Osteocyte (in vitro differentiated cells): ENCODE results near the gene SLC13A3. TPM values are rescaled to one million over a fixed set of nuclear protein-coding genes. Genes with fewer than 3 reads are reported as not detected.
A peak's percentile ranks its signal among the peaks of the same experiment; 100 is the strongest.

Experiments used
- DNase-seq: peaks from one replicate; pipeline ENCODE4 v3.0.0; 2021; ENCODE audit warnings: mixed read lengths; ENCODE audit not compliant: unreplicated experiment; ENCODE audit errors: extremely low spot score
- H3K27ac Mint-ChIP-seq: one replicate; pipeline ENCODE4 v1.8.0; 2021; ENCODE audit warnings: mild to moderate bottlenecking, mixed read lengths; ENCODE audit not compliant: unreplicated experiment
- H3K27me3 Mint-ChIP-seq: one replicate; pipeline ENCODE4 v1.8.0; 2021; ENCODE audit warnings: mixed read lengths; ENCODE audit not compliant: unreplicated experiment
- H3K36me3 Mint-ChIP-seq: one replicate; pipeline ENCODE4 v1.8.0; 2021; ENCODE audit warnings: mixed read lengths; ENCODE audit not compliant: unreplicated experiment
- H3K4me1 Mint-ChIP-seq: one replicate; pipeline ENCODE4 v1.8.0; 2021; ENCODE audit warnings: mixed read lengths; ENCODE audit not compliant: unreplicated experiment
- H3K4me3 Mint-ChIP-seq: one replicate; pipeline ENCODE4 v1.8.0; 2021; ENCODE audit warnings: mild to moderate bottlenecking, moderate library complexity, mixed read lengths; ENCODE audit not compliant: unreplicated experiment
- H3K9me3 Mint-ChIP-seq: one replicate; pipeline ENCODE4 v1.8.0; 2021; ENCODE audit warnings: mixed read lengths; ENCODE audit not compliant: unreplicated experiment
- CTCF ChIP-seq: fragments of 200-600 bp; sonication (generic); IDR thresholded peaks from 2 replicates; pipeline ENCODE4 v1.5.0; 2021; ENCODE audit warnings: antibody characterized with exemption, mild to moderate bottlenecking, moderate library complexity
- total RNA-seq: library from RNA; stranded (reverse); gene quantifications from 2 replicates; pipeline ENCODE4 v1.2.1, GENCODE V29; 2021

The SLC13A3 gene
- total RNA-seq, 1 donor from 2014 or later: 1.8 TPM

GRCh38 chr20:46690219-46691106 is 39.2 kb upstream of the SLC13A3 start:
- peak overlapping the region; percentile 87 for H3K4me3 Mint-ChIP-seq
- H3K27ac Mint-ChIP-seq: peak overlapping the region; percentile 92
- H3K36me3 Mint-ChIP-seq: peaks cover 9% of the 10 kb centered on the region
- DNase-seq: no peak
- peaks cover 19% of the 10 kb centered on the region for H3K4me1 Mint-ChIP-seq
- no peaks in the 10 kb centered on the region for H3K27me3 Mint-ChIP-seq
- peaks cover 3% of the 10 kb centered on the region for H3K9me3 Mint-ChIP-seq
- no peak for TF ChIP-seq CTCF

GRCh38 chr20:46689754-46690085 is 38.5 kb upstream of the SLC13A3 start:
- peaks cover 19% of the 10 kb centered on the region for H3K4me1 Mint-ChIP-seq
- peaks cover 3% of the 10 kb centered on the region for H3K9me3 Mint-ChIP-seq
- peaks cover 12% of the 10 kb centered on the region for H3K36me3 Mint-ChIP-seq
- no peaks in the 10 kb centered on the region for H3K27me3 Mint-ChIP-seq
- TF ChIP-seq CTCF: no peak
- peak overlapping the region; percentile 92 for H3K27ac Mint-ChIP-seq
- no peak for DNase-seq
- peak overlapping the region; percentile 87 for H3K4me3 Mint-ChIP-seq

- TF ChIP-seq CTCF: peak; percentile 38
These were observed 38.0 kb upstream of the SLC13A3 start, which contains the start of gene TP53RK for GRCh38 chr20:46689082-46689753. TP53RK (minus strand) TSS chr20:46689444; CDS start chr20:46689414, 30 bp downstream.

GRCh38 chr20:46688151-46689081 is 37.2 kb upstream of the SLC13A3 start:
- DNase-seq: no peak

More at GRCh38 chr20:46689082-46689753, 38.0 kb upstream of the SLC13A3 start, which contains the start of gene TP53RK:
- Mint-ChIP-seq H3K9me3 (peaks cover 3% of the 10 kb centered on the region), H3K27me3 (no peaks in the 10 kb centered on the region), H3K27ac (peak within 1 kb of the TSS; percentile 94), H3K4me3 (peak within 1 kb of the TSS; percentile 87), H3K36me3 (peaks cover 12% of the 10 kb centered on the region), H3K4me1 (peaks cover 24% of the 10 kb centered on the region)
- DNase-seq: peak; percentile 100

More at GRCh38 chr20:46688151-46689081, 37.2 kb upstream of the SLC13A3 start:
- peak overlapping the region; percentile 94 for H3K27ac Mint-ChIP-seq
- peaks cover 32% of the 10 kb centered on the region for H3K4me1 Mint-ChIP-seq
- peak overlapping the region; percentile 87 for H3K4me3 Mint-ChIP-seq
- peaks cover 3% of the 10 kb centered on the region for H3K9me3 Mint-ChIP-seq
- no peaks in the 10 kb centered on the region for H3K27me3 Mint-ChIP-seq
- peaks cover 12% of the 10 kb centered on the region for H3K36me3 Mint-ChIP-seq
- TF ChIP-seq CTCF: no peak
